Naive thymus-derived CD4-positive, alpha-beta T cell (primary cell): Measurements from ENCODE around the gene ZNF74. TPM values are rescaled to one million over a fixed set of nuclear protein-coding genes. Genes with fewer than 3 reads are reported as not detected.
"Not testable (repeated sequence)": the region's sequence is repeated elsewhere in the genome, so short reads cannot be mapped to it uniquely, and the experiment has no call there.

Experiments used
- ATAC-seq: fragments of 150-1000 bp; cut with Tn5 transposase; 2 replicates; pipeline ENCODE4 v1.10.0; 2021; ENCODE audit warnings: mild to moderate bottlenecking, moderate library complexity
- CTCF ChIA-PET: fragments of 350-600 bp; sonication (Branson Sonifier 250); formaldehyde crosslinking; loops from one replicate; lab custom pipeline; 2021; ENCODE audit warnings: antibody characterized with exemption; lab: Charles Lee
- POLR2A ChIA-PET: fragments of 350-600 bp; sonication (Branson Sonifier 250); formaldehyde crosslinking; loops from one replicate; lab custom pipeline; 2021; ENCODE audit warnings: antibody characterized with exemption, inconsistent platforms; lab: Charles Lee
- DNase-seq, 9 donors: peaks; one replicate each; pipeline versions ENCODE4 v3.0.0 to v3.0.0-alpha.2; 2020 to 2022; ENCODE audit warnings: mixed read lengths in 1 of 9
- H3K27ac ChIP-seq: one replicate; pipeline ENCODE4 v1.7.0; 2013; ENCODE audit warnings: mild to moderate bottlenecking, low read depth, low read length, moderate library complexity
- H3K27me3 ChIP-seq, 2 donors: one replicate each; pipeline ENCODE4 v1.7.0; 2013; ENCODE audit warnings: low read length in 2 of 2, mild to moderate bottlenecking in 2 of 2, moderate library complexity in 2 of 2; ENCODE audit not compliant: control insufficient read depth in 2 of 2, insufficient read depth in 2 of 2
- H3K36me3 ChIP-seq, 3 experiments: 1 replicate in 2 of 3; 2 replicates in 1 of 3; pipeline ENCODE4 v1.7.0; 2013; ENCODE audit warnings: low read length in 3 of 3, mild to moderate bottlenecking in 3 of 3, moderate library complexity in 1 of 3; ENCODE audit not compliant: insufficient read depth in 3 of 3, control insufficient read depth in 2 of 3
- H3K4me1 ChIP-seq, 2 donors: one replicate each; pipeline ENCODE4 v1.7.0; 2013; ENCODE audit warnings: low read length in 2 of 2, mild to moderate bottlenecking in 2 of 2, moderate library complexity in 1 of 2; ENCODE audit not compliant: control insufficient read depth in 2 of 2, insufficient read depth in 2 of 2
- H3K4me3 ChIP-seq: 2 replicates; pipeline ENCODE4 v1.7.0; 2013; ENCODE audit warnings: mild to moderate bottlenecking, low read length
- H3K9me3 ChIP-seq, 3 experiments: 1 replicate in 2 of 3; 2 replicates in 1 of 3; pipeline ENCODE4 v1.7.0; 2013; ENCODE audit warnings: low read length in 3 of 3; ENCODE audit not compliant: control insufficient read depth in 2 of 3
- H3K27ac Mint-ChIP-seq, 9 donors: one replicate each; pipeline ENCODE4 v1.8.0; 2020 to 2022; ENCODE audit warnings: mixed read lengths in 9 of 9, mild to moderate bottlenecking in 8 of 9, moderate library complexity in 5 of 9, inconsistent platforms in 2 of 9
- H3K27me3 Mint-ChIP-seq, 5 donors: one replicate each; pipeline ENCODE4 v1.8.0; 2021 to 2022; ENCODE audit warnings: mixed read lengths in 5 of 5, mild to moderate bottlenecking in 1 of 5
- H3K36me3 Mint-ChIP-seq, 5 donors: one replicate each; pipeline ENCODE4 v1.8.0; 2020 to 2022; ENCODE audit warnings: mixed read lengths in 5 of 5, mild to moderate bottlenecking in 3 of 5, inconsistent platforms in 1 of 5
- H3K4me1 Mint-ChIP-seq, 7 donors: one replicate each; pipeline ENCODE4 v1.8.0; 2020 to 2022; ENCODE audit warnings: mixed read lengths in 7 of 7, mild to moderate bottlenecking in 3 of 7, inconsistent platforms in 1 of 7
- H3K4me3 Mint-ChIP-seq, 10 donors: one replicate each; pipeline ENCODE4 v1.8.0; 2020 to 2022; ENCODE audit warnings: mild to moderate bottlenecking in 10 of 10, mixed read lengths in 10 of 10, moderate library complexity in 6 of 10, inconsistent platforms in 2 of 10
- H3K9me3 Mint-ChIP-seq, 11 donors: one replicate each; pipeline ENCODE4 v1.8.0; 2020 to 2022; ENCODE audit warnings: mixed read lengths in 11 of 11, mild to moderate bottlenecking in 4 of 11, inconsistent platforms in 1 of 11, moderate library complexity in 1 of 11
- intact Hi-C, 2 donors: fragments of 100-400 bp; cut with micrococcal nuclease; formaldehyde crosslinking; loops; one replicate each; pipeline ENCODE4 v1.15.1; 2023
- polyA plus RNA-seq, 2 donors: library from polyadenylated mRNA; unstranded; fragments of 300-500 nt; fragmentation: Illumina TruSeq; gene quantifications; one replicate each; pipeline ENCODE4 v1.2.3, GENCODE V29; 2021
- total RNA-seq, 6 experiments: library from RNA in 5 of 6; stranded (reverse) in 5 of 6; gene quantifications; 1 replicate in 5 of 6; 2 replicates in 1 of 6; pipeline ENCODE4 v1.2.3 and lab custom pipeline; 2021 to 2026

ZNF74 gene
- total and polyA plus RNA-seq, 7 experiments from 2014 or later = 5.3 to 18.2 (median 12.9) TPM

GRCh38 chr22:20413217-20414058 is 19.5 kb downstream of the ZNF74 start:
- intact Hi-C loops = no loop called here
- Mint-ChIP-seq H3K36me3 (peaks cover 0 to 2% (median 0%) of the 10 kb centered on the region in 5 donors), H3K27me3 (peaks cover 0 to 28% (median 0%) of the 10 kb centered on the region in 5 donors), H3K4me3 (no peak overlapping the region), H3K4me1 (peaks cover 0 to 5% (median 0%) of the 10 kb centered on the region in 7 donors), H3K27ac (no peak overlapping the region), H3K9me3 (no peaks in the 10 kb centered on the region)
- Histone ChIP-seq H3K4me3 (no peak overlapping the region), H3K27me3 (no peaks in the 10 kb centered on the region), H3K9me3 (no peaks in the 10 kb centered on the region), H3K4me1 (peaks cover 0 to 6% of the 10 kb centered on the region in 2 donors), H3K36me3 (no peaks in the 10 kb centered on the region), H3K27ac (no peak overlapping the region)
- ChIA-PET CTCF (interaction anchor here (0.9 to 1.2 kb wide), 2 partner anchors 36 to 193 kb away, joined by 3 to 4 read pairs; no protein-coding TSS in a partner anchor), POLR2A (no interaction called here)
- DNase-seq (no peak), ATAC-seq (no peak)

GRCh38 chr22:20414059-20414440 is 20.1 kb downstream of the ZNF74 start:
- peaks cover 0 to 28% (median 0%) of the 10 kb centered on the region in 5 donors for H3K27me3 Mint-ChIP-seq
- H3K4me1 ChIP-seq = peaks cover 0 to 6% of the 10 kb centered on the region in 2 donors
- peak overlapping the region in 1 of 9 donors; percentile 82 for H3K27ac Mint-ChIP-seq
- peaks cover 0 to 7% (median under 1%) of the 10 kb centered on the region in 7 donors for H3K4me1 Mint-ChIP-seq
- no peaks in the 10 kb centered on the region for H3K36me3 ChIP-seq
- ATAC-seq (no peak), DNase-seq (no peak)
- no peaks in the 10 kb centered on the region for H3K27me3 ChIP-seq
- intact Hi-C loops = no loop called here
- no peak overlapping the region for H3K27ac ChIP-seq
- H3K9me3 ChIP-seq = no peaks in the 10 kb centered on the region
- no peaks in the 10 kb centered on the region for H3K9me3 Mint-ChIP-seq
- CTCF ChIA-PET = interaction anchor here (0.9 kb wide), 1 partner anchor 192 kb away, joined by 3 read pairs; no protein-coding TSS in a partner anchor
- H3K4me3 ChIP-seq = no peak overlapping the region
- H3K36me3 Mint-ChIP-seq = no peaks in the 10 kb centered on the region
- POLR2A ChIA-PET = no interaction called here
- no peak overlapping the region for H3K4me3 Mint-ChIP-seq

- Histone ChIP-seq H3K27ac (no peak overlapping the region), H3K9me3 (no peaks in the 10 kb centered on the region), H3K4me1 (peaks cover 0 to 6% of the 10 kb centered on the region in 2 donors), H3K27me3 (no peaks in the 10 kb centered on the region), H3K36me3 (no peaks in the 10 kb centered on the region), H3K4me3 (no peak overlapping the region)
- no peak overlapping the region for H3K27ac Mint-ChIP-seq
- H3K9me3 Mint-ChIP-seq = no peaks in the 10 kb centered on the region
- DNase-seq = no peak
- ChIA-PET CTCF (no interaction called here), POLR2A (no interaction called here)
- intact Hi-C loops = no loop called here
- no peaks in the 10 kb centered on the region for H3K36me3 Mint-ChIP-seq
- peaks cover 0 to 8% (median 0%) of the 10 kb centered on the region in 7 donors for H3K4me1 Mint-ChIP-seq
- no peak for ATAC-seq
- peaks cover 0 to 28% (median 0%) of the 10 kb centered on the region in 5 donors for H3K27me3 Mint-ChIP-seq
- no peak overlapping the region for H3K4me3 Mint-ChIP-seq
Observed at GRCh38 chr22:20414450-20414849, 20.5 kb downstream of the ZNF74 start.

- H3K4me1 Mint-ChIP-seq, POLR2A ChIA-PET, H3K4me3 ChIP-seq, H3K36me3 ChIP-seq, H3K4me1 ChIP-seq, DNase-seq, H3K9me3 Mint-ChIP-seq, ATAC-seq, H3K27me3 ChIP-seq, H3K27ac ChIP-seq, H3K27ac Mint-ChIP-seq, H3K36me3 Mint-ChIP-seq, CTCF ChIA-PET, H3K9me3 ChIP-seq, H3K4me3 Mint-ChIP-seq: not testable (repeated sequence)
- H3K27me3 Mint-ChIP-seq = peaks cover 0 to 28% (median 0%) of the 10 kb centered on the region in 5 donors
- intact Hi-C loops = loop anchor here in 1 of 2 donors (5.0 kb wide), 1 partner anchor 152 kb away; no protein-coding TSS in a partner anchor
Observed at GRCh38 chr22:20415241-20415640, 21.3 kb downstream of the ZNF74 start.

- H3K4me3 ChIP-seq, H3K4me1 Mint-ChIP-seq, ATAC-seq, H3K27ac Mint-ChIP-seq, H3K27me3 ChIP-seq, H3K9me3 ChIP-seq, H3K4me1 ChIP-seq, DNase-seq, H3K36me3 ChIP-seq, H3K9me3 Mint-ChIP-seq, H3K36me3 Mint-ChIP-seq, H3K27ac ChIP-seq, POLR2A ChIA-PET, CTCF ChIA-PET, H3K4me3 Mint-ChIP-seq: not testable (repeated sequence)
- peaks cover 0 to 28% (median 0%) of the 10 kb centered on the region in 5 donors for H3K27me3 Mint-ChIP-seq
- intact Hi-C loops = loop anchor here in 1 of 2 donors (5.0 kb wide), 1 partner anchor 152 kb away; no protein-coding TSS in a partner anchor
Observed at GRCh38 chr22:20415699-20416098, 21.7 kb downstream of the ZNF74 start.

- H3K4me3 Mint-ChIP-seq = peak overlapping the region in 9 of 10 donors; percentile 20 to 77 (median 57)
- peak; percentile 53 to 78 (median 68) for DNase-seq
- Histone ChIP-seq H3K4me3 (peak overlapping the region; percentile 56), H3K27me3 (no peaks in the 10 kb centered on the region), H3K27ac (no peak overlapping the region), H3K9me3 (no peaks in the 10 kb centered on the region), H3K4me1 (peaks cover 0 to 6% of the 10 kb centered on the region in 2 donors), H3K36me3 (no peaks in the 10 kb centered on the region)
- H3K27me3 Mint-ChIP-seq = peaks cover 0 to 22% (median 0%) of the 10 kb centered on the region in 5 donors
- peak; percentile 92 for ATAC-seq
- intact Hi-C loops = loop anchor here (1.0 to 5.0 kb wide), 9 partner anchors 11 to 366 kb away; no protein-coding TSS in a partner anchor
- peak overlapping the region in 1 of 9 donors; percentile 43 for H3K27ac Mint-ChIP-seq
- POLR2A ChIA-PET = interaction anchor here (0.6 to 2.5 kb wide), 12 partner anchors 38 to 346 kb away, joined by 3 to 15 read pairs (median 4); no protein-coding TSS in a partner anchor
- H3K4me1 Mint-ChIP-seq = peaks cover 0 to 8% (median 0%) of the 10 kb centered on the region in 7 donors
- CTCF ChIA-PET = interaction anchor here (0.6 to 3.5 kb wide), 30 partner anchors 10 to 1650 kb away, joined by 3 to 55 read pairs (median 4); no protein-coding TSS in a partner anchor
- H3K36me3 Mint-ChIP-seq = no peaks in the 10 kb centered on the region
- peaks cover 0 to 2% (median 0%) of the 10 kb centered on the region in 11 donors for H3K9me3 Mint-ChIP-seq
Observed at GRCh38 chr22:20418211-20418788, 24.3 kb downstream of the ZNF74 start.
